ENCODE data around the gene PCDHGC5.

- TF ChIP-seq CTCF (IDR thresholded peaks at IDR 0.05; ENCODE audit: insufficient read depth, low read length) (no peak), GABPA (IDR thresholded peaks at IDR 0.05; ENCODE audit: low read depth) (no peak), REST (IDR thresholded peaks at IDR 0.05; ENCODE audit: insufficient replicate concordance, low read depth) (no peak), POLR2AphosphoS5 (IDR thresholded peaks at IDR 0.05; ENCODE audit: low read depth) (no peak), SPI1 (IDR thresholded peaks at IDR 0.05; ENCODE audit: borderline replicate concordance, low read depth) (no peak)
These were observed 18.7 kb downstream of the PCDHGC5 start for GRCh38 chr5:141507387-141508091.

All from HL-60 (cell line).